DOHH2 (cell line): ENCODE measurements around the gene HGF.

Experiments used
- CTCF ChIP-seq: fragments of 200-600 bp; sonication (generic); IDR thresholded peaks from one replicate; pipeline ENCODE4 v1.5.1; 2014; ENCODE audit warnings: antibody characterized with exemption, mild to moderate bottlenecking, low read depth, low read length; ENCODE audit not compliant: poor library complexity, severe bottlenecking
- EZH2phosphoT487 ChIP-seq: fragments of 200-600 bp; sonication (generic); IDR thresholded peaks from 2 replicates; pipeline ENCODE4 v1.6.1; 2017; ENCODE audit warnings: borderline replicate concordance, mild to moderate bottlenecking, antibody characterized with exemption, low read length, moderate library complexity, mixed read lengths

GRCh38 chr7:81783818-81784217, 14.0 kb upstream of the HGF start:
- no peak for TF ChIP-seq CTCF
- TF ChIP-seq EZH2phosphoT487: no peak
